ENCODE data around the gene USP13.

- TF ChIP-seq CTCF (IDR thresholded peaks at IDR 0.05) = no peak
- no peak for TF ChIP-seq POLR2A (IDR thresholded peaks at IDR 0.05)
Observed at GRCh38 chr3:179769411-179770247, 116.8 kb downstream of the USP13 start.
